GM12878 (cell line): ENCODE measurements around the gene YBEY. TPM values are rescaled to one million over a fixed set of nuclear protein-coding genes. Genes with fewer than 3 reads are reported as not detected.

Experiments
- ATAC-seq: fragments of 200-7000 bp; cut with Tn5 transposase; 3 replicates; pipeline ENCODE4 v1.9.1; 2020; ENCODE audit warnings: mild to moderate bottlenecking, moderate library complexity
- BruUV-seq: library from RNA; stranded (reverse); fragments of 400-500 nt; replicated peaks from 2 replicates; lab custom pipeline; 2021; lab: Mats Ljungman, UMichigan
- CTCF ChIA-PET: fragments of 300-600 bp; sonication (Branson Sonifier 250); formaldehyde crosslinking; extraction: SDS; loops from one replicate; lab custom pipeline; 2021; ENCODE audit warnings: inconsistent platforms; lab: Yijun Ruan, JAX
- POLR2A ChIA-PET: fragments of 350-600 bp; formaldehyde crosslinking; extraction: SDS; loops from one replicate; lab custom pipeline; 2021; ENCODE audit warnings: inconsistent platforms; lab: Charles Lee
- RAD21 ChIA-PET: fragments of 300-600 bp; sonication (Branson Sonifier 250); formaldehyde crosslinking; loops from one replicate; lab custom pipeline; 2023; ENCODE audit warnings: antibody characterized with exemption; ENCODE audit not compliant: unreplicated experiment; lab: Charles Lee
- SMC1A ChIA-PET: fragments of 300-600 bp; sonication (Branson Sonifier 250); formaldehyde crosslinking; loops from one replicate; lab custom pipeline; 2023; ENCODE audit not compliant: unreplicated experiment, uncharacterized antibody; lab: Charles Lee
- DNase-seq: peaks from one replicate; pipeline ENCODE4 v3.0.0-alpha.2; 2011; ENCODE audit warnings: low read depth, low spot score
- FAIRE-seq: peaks from 3 replicates; lab custom pipeline; 2011; peaks lifted over from hg19 to GRCh38; lab: Jason Lieb, UNC
- H2AFZ ChIP-seq: 2 replicates; pipeline ENCODE4 v1.6.0; 2011; ENCODE audit warnings: low read depth, low read length, control low read depth; ENCODE audit not compliant: control insufficient read depth
- H3K27ac ChIP-seq: 2 replicates; pipeline ENCODE4 v1.5.1; 2011; ENCODE audit warnings: control low read depth; ENCODE audit not compliant: control insufficient read depth, insufficient read depth
- H3K27me3 ChIP-seq, 2 experiments: replicated peaks in 1 of 2; 2 replicates each; pipeline versions ENCODE4 v1.6.0 to v1.6.1; 2011; ENCODE audit warnings: low read length in 1 of 2; ENCODE audit not compliant: control insufficient read depth in 2 of 2, insufficient read depth in 2 of 2
- H3K36me3 ChIP-seq, 2 experiments: 2 replicates each; pipeline ENCODE4 v1.5.1; 2011; ENCODE audit warnings: low read length in 1 of 2; ENCODE audit not compliant: control insufficient read depth in 2 of 2, insufficient read depth in 2 of 2
- H3K4me1 ChIP-seq: 2 replicates; pipeline ENCODE4 v1.6.1; 2011; ENCODE audit warnings: mild to moderate bottlenecking, low read length, moderate library complexity, mixed read lengths; ENCODE audit not compliant: control insufficient read depth, insufficient read depth
- H3K4me2 ChIP-seq: 2 replicates; pipeline ENCODE4 v1.6.0; 2011; ENCODE audit warnings: control low read depth; ENCODE audit not compliant: control insufficient read depth, insufficient read depth
- H3K4me3 ChIP-seq: fragments of 200-600 bp; sonication (generic); 2 replicates; pipeline ENCODE4 v1.5.1; 2016
- H3K79me2 ChIP-seq: 2 replicates; pipeline ENCODE4 v1.6.0; 2011; ENCODE audit warnings: low read length; ENCODE audit not compliant: control insufficient read depth, insufficient read depth
- H3K9ac ChIP-seq: 2 replicates; pipeline ENCODE4 v1.8.0; 2011; ENCODE audit warnings: low read length, control low read depth, mixed read lengths; ENCODE audit not compliant: control insufficient read depth, insufficient read depth
- H3K9me3 ChIP-seq: replicated peaks from 3 replicates; pipeline ENCODE4 v1.5.1; 2011; ENCODE audit warnings: mild to moderate bottlenecking, low read length; ENCODE audit not compliant: control insufficient read depth, insufficient read depth
- H4K20me1 ChIP-seq: 2 replicates; pipeline ENCODE4 v1.6.0; 2011; ENCODE audit not compliant: control insufficient read depth, insufficient read depth
- BRCA1 ChIP-seq: IDR thresholded peaks from 2 replicates; pipeline ENCODE4 v1.6.1; 2011; ENCODE audit warnings: low read depth, low read length, improper control_type of control experiment
- FOXM1 ChIP-seq: IDR thresholded peaks from 2 replicates; pipeline ENCODE4 v1.6.1; 2012; ENCODE audit warnings: low read depth, mild to moderate bottlenecking, inconsistent platforms, low read length, moderate library complexity
- HDAC2 ChIP-seq: fragments of 200-600 bp; sonication (generic); IDR thresholded peaks from 2 replicates; pipeline ENCODE4 v1.6.1; 2017
- IKZF1 ChIP-seq: fragments of 450-650 bp; conservative IDR thresholded peaks from 2 replicates; pipeline ENCODE4 v1.6.1; 2017; ENCODE audit warnings: antibody characterized with exemption, mild to moderate bottlenecking
- MYB ChIP-seq: fragments of 150-350 bp; IDR thresholded peaks from 2 replicates; pipeline ENCODE4 v1.6.1; 2014; ENCODE audit warnings: mild to moderate bottlenecking, low read depth, low read length, borderline replicate concordance
- NFYB ChIP-seq: IDR thresholded peaks from 2 replicates; pipeline ENCODE4 v1.6.1; 2011; ENCODE audit warnings: low read depth, mild to moderate bottlenecking, low read length, improper control_type of control experiment, moderate library complexity; ENCODE audit not compliant: insufficient read depth
- NR2F1 ChIP-seq: fragments of 450-650 bp; conservative IDR thresholded peaks from 2 replicates; pipeline ENCODE4 v1.6.1; 2017; ENCODE audit warnings: mild to moderate bottlenecking
- RUNX3 ChIP-seq: IDR thresholded peaks from 2 replicates; pipeline ENCODE4 v1.6.1; 2012; ENCODE audit warnings: low read length, inconsistent platforms
- SREBF2 ChIP-seq: IDR thresholded peaks from 2 replicates; pipeline ENCODE4 v1.6.1; 2012; ENCODE audit warnings: mild to moderate bottlenecking, low read length
- SRF ChIP-seq, 2 experiments: IDR thresholded peaks; 2 replicates each; pipeline ENCODE4 v1.6.1; 2011; ENCODE audit warnings: low read depth in 2 of 2, low read length in 2 of 2, mild to moderate bottlenecking in 1 of 2, moderate library complexity in 1 of 2
- TARDBP ChIP-seq: IDR thresholded peaks from 2 replicates; pipeline ENCODE4 v1.6.1; 2016; ENCODE audit warnings: borderline replicate concordance
- WGBS: methylation state at CpG from one replicate; pipeline ENCODE4 v1.1.6; 2016; ENCODE audit warnings: low lambda C conversion rate; ENCODE audit not compliant: insufficient replicate concordance, insufficient coverage; ENCODE audit errors: missing lambda C conversion rate; 5-methylcytosine and 5-hydroxymethylcytosine counted together
- in situ Hi-C: fragments of 300-500 bp; cut with MboI; formaldehyde crosslinking; loops from 9 replicates; pipeline ENCODE4 v1.14.3; 2018; ENCODE audit warnings: mixed read lengths
- intact Hi-C: fragments of 100-400 bp; cut with micrococcal nuclease; formaldehyde crosslinking; loops from one replicate; pipeline ENCODE4 v1.14.2; 2022; ENCODE audit not compliant: unreplicated experiment
- polyA plus RNA-seq, 11 experiments: library from polyadenylated mRNA; depleted of rRNA in 4 of 11; unstranded in 6 of 11; stranded (reverse) in 5 of 11; fragments of >200 nt; fragmentation: Nextera tagmentation in 4 of 11; fragmentation: Illumina TruSeq in 1 of 11; extraction: Ambion mirVana in 4 of 11; extraction: Trizol in 1 of 11; gene quantifications; 1 replicate in 1 of 11; 2 replicates in 10 of 11; pipeline versions ENCODE4 v1.2.1 to v1.2.3, GENCODE V29; 2011 to 2016; ENCODE audit warnings: inconsistent platforms in 2 of 11, missing spikeins in 2 of 11, low read depth in 1 of 11
- total RNA-seq, 4 experiments: library from RNA; depleted of rRNA in 3 of 4; stranded (reverse); fragments of >200 nt in 3 of 4; fragmentation: Illumina TruSeq in 1 of 4; extraction: Trizol in 1 of 4; gene quantifications; 2 replicates each; pipeline versions ENCODE4 v1.2.1 to v1.2.3, GENCODE V29; 2013 to 2021
- TF ChIP-seq, protein P1 (sequence below): fragments of 450-650 bp; IDR thresholded peaks from 2 replicates; pipeline ENCODE4 v1.6.1; 2017; ENCODE audit warnings: mild to moderate bottlenecking, low read depth, inconsistent platforms; ENCODE audit not compliant: poor library complexity, severe bottlenecking
- TF ChIP-seq, protein P2 (sequence below): IDR thresholded peaks from 2 replicates; pipeline ENCODE4 v1.6.1; 2011; ENCODE audit warnings: borderline replicate concordance, low read depth, mild to moderate bottlenecking, moderate library complexity, low read length; ENCODE audit not compliant: insufficient read depth, poor library complexity, severe bottlenecking

The YBEY gene
- total and polyA plus RNA-seq, 10 of the 15 experiments (the other 5 are each of a cell fraction or from before 2014, with no cell fraction given), result 6.5 to 31.4 (median 18.5) TPM

DNA sequence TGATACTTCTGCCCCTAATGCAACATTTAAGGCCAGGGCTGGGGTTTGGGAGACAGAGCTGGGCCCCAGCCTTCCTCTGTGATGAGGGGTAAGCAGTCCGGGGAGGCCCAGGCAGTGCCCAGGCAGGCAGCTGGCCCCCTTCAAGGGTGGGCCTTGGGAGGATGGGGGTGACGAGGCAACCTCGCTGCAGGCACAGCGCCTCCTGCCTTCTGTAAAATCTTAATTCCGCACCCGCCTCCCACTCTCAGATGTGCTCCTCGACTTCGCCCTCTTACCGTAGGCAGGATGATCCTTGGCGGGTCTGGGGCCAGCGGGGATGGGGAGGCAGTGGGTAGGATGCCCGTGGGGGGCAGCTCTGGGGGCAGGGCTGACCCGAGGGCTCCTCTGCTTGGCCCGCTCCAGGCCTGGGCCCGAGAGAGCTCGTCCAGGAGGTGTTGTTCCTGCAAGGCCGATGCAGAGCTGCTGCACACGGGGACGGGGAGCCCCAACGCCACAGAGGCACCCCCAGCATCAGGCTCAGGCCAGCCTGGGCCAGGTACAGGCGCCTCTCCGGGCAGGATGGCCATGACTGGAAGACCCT is 28.4 kb downstream of the YBEY start:
- Histone ChIP-seq H3K4me3 (no peak overlapping the region), H3K36me3 (peaks cover 0 to 3% of the 10 kb centered on the region in 2 experiments; a peak in 2 of 4 replicates), H3K79me2 (peaks cover 3% of the 10 kb centered on the region), H3K27ac (no peak overlapping the region), H3K4me1 (no peaks in the 10 kb centered on the region), H3K9me3 (no peaks in the 10 kb centered on the region), H3K27me3 (no peaks in the 10 kb centered on the region), H3K9ac (no peak overlapping the region), H2AFZ (no peak overlapping the region), H3K4me2 (no peak overlapping the region), H4K20me1 (no peaks in the 10 kb centered on the region)
- ChIA-PET CTCF (no interaction called here), SMC1A (no interaction called here), POLR2A (no interaction called here), RAD21 (no interaction called here)
- WGBS, result 92% methylated on average over 22 of the region's 22 CpGs
- in situ Hi-C loops (no loop called here), intact Hi-C loops (no loop called here)
- no peak for ATAC-seq
- no peak for TF ChIP-seq FOXM1
- TF ChIP-seq, protein P1, sequence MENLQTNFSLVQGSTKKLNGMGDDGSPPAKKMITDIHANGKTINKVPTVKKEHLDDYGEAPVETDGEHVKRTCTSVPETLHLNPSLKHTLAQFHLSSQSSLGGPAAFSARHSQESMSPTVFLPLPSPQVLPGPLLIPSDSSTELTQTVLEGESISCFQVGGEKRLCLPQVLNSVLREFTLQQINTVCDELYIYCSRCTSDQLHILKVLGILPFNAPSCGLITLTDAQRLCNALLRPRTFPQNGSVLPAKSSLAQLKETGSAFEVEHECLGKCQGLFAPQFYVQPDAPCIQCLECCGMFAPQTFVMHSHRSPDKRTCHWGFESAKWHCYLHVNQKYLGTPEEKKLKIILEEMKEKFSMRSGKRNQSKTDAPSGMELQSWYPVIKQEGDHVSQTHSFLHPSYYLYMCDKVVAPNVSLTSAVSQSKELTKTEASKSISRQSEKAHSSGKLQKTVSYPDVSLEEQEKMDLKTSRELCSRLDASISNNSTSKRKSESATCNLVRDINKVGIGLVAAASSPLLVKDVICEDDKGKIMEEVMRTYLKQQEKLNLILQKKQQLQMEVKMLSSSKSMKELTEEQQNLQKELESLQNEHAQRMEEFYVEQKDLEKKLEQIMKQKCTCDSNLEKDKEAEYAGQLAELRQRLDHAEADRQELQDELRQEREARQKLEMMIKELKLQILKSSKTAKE, result no peak
- TF ChIP-seq RUNX3, result no peak
- no peak for TF ChIP-seq IKZF1
- no peak for TF ChIP-seq TARDBP
- TF ChIP-seq SREBF2, result no peak
- TF ChIP-seq BRCA1, result no peak
- no peak for TF ChIP-seq MYB
- TF ChIP-seq HDAC2, result no peak
- TF ChIP-seq NR2F1, result no peak
- TF ChIP-seq SRF (IDR thresholded peaks at IDR 0.05; ENCODE audit: low read depth in 2 of 2, low read length in 2 of 2), result no peak
- TF ChIP-seq, protein P2, sequence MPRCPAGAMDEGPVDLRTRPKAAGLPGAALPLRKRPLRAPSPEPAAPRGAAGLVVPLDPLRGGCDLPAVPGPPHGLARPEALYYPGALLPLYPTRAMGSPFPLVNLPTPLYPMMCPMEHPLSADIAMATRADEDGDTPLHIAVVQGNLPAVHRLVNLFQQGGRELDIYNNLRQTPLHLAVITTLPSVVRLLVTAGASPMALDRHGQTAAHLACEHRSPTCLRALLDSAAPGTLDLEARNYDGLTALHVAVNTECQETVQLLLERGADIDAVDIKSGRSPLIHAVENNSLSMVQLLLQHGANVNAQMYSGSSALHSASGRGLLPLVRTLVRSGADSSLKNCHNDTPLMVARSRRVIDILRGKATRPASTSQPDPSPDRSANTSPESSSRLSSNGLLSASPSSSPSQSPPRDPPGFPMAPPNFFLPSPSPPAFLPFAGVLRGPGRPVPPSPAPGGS, result no peak
- TF ChIP-seq NFYB, result no peak
- FAIRE-seq, result no peak
- BruUV-seq, result no TSS peak
- DNase-seq, result no peak
